Measurements from ENCODE around the gene FAM241B.

FAM241B gene

DNA sequence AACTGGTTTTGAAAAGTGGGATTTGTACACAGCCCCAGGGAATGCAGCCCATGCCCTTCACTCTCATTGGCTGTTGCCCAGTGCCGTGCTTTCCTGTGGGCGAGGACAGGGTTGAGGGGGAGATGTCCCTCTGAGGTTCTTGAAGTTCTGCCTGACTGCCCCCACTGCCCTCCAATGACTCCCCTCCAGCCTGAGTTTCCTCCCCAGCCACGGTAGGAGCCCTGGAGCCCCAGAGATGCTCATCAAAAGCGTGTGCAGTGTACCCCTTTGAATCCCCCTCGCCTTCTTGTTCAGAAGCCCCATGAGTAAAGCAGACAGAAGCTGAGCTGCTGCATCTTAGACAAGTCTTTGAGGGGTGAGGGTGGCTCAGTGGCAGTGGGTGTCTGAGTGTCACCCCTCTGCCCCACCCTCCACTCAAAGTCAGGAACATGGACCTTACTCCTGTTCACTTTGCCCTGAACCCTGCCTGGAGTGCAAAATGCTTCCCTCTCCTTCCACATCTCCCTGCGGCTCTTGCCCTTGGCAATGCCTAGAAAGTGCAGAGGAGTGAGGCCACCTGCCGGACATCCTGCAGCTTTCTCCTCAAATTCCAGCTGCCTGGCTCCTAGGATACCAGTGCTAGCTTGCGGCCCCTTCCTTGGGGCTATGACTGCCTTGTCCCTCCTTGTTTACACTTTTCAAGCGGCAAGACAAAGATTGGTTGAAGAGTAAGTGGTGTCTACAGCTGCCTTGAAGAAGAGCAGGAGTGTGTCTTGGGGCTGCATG, 19.9 kb downstream of the FAM241B start:
- DNase-seq = no peak

DNA sequence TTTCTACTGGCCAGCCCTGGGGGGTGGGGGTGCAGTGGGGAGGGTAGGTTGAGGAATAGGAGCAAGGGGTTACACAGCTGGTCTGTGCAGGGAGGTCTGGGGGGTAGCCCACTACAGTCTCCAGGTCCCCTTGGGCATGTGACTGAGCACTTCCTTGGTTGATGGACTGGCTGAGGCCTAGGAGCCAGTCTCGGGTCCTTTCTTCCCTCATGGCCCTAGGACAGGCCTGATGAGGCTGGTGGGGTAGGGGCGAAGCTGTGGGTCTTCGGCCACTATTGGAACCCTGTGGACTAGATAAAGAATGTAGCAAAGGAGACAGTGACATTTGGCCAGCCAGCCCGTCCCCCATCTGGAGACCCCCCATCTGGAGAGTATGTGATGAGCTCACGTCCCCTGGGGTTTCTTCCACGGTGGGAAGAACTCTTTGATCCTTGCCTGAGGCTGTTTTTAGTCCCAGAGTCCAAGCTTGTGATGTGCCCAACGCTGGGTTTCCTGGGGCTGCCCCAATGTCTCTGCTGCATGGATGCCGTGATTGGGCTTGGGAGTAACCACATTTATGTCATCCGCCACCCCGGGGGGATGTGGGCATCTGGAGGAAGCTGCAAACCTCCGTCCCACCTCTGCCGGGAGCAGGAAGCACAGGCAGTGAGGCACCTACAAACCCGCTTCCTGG, 20.7 kb downstream of the FAM241B start:
- no peak for DNase-seq

DNA sequence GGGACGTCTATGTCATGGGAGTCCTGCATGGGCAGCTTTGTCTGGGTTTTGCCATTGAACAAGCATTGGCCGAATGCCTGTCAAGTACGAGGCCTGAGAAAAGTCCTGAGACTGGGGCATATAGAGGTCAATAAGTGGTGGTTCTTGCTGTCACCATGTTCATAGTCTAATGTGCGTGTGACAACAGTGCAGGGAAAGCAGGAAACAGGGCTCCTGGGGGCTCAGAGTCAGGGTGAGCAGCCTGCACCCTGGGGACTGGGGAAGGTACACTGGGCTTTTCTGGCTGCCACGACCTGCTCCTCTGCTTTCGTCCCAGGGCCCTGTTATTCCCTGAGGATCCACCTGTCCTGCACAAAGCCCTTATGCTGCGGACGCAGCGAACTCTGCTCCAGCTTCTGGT, 21.3 kb downstream of the FAM241B start:
- no peak for DNase-seq

GRCh38 chr10:69652111-69652856, 22.2 kb downstream of the FAM241B start:
- no peak for DNase-seq

GRCh38 chr10:69652857-69653199, 22.8 kb downstream of the FAM241B start:
- DNase-seq = no peak

- DNase-seq = no peak
These were observed 23.5 kb downstream of the FAM241B start for GRCh38 chr10:69653561-69653960.

DNA sequence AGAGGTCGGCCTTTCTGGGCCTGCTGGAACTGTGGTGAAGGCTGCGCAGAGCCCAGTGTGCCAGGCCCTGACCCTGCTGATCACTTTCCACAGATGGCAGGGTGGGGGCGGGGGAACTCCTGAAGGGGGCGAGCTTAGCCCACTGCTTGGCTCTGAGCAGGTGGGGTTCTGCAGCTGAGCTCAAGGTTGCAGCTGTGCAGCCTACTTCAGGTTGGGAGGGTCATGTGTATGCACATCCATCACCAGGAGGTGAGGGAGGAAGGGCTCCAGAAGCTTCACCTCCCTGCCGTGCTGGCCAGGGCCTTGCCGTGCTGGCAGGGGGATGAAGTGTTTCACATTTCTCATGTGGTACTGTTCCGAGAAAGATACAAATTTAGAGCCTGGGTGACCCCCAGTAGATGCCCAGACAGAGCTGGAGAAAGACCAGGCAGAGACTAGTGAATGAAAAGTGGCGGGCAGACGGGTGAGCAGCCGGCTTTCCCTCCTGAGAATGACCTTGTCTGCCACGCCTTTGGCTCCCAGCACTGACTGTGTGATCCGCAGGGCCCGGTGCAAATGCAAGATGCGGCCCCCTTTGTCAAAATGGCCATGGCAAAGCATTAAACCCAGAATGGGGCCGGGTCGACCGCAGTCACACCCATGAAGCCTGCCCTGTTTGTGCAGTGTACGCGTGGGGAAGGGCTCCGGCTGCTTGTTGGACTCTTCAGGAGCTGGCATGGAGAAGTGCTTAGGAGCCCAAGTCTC, 25.2 kb downstream of the FAM241B start:
- no peak for DNase-seq

DNA sequence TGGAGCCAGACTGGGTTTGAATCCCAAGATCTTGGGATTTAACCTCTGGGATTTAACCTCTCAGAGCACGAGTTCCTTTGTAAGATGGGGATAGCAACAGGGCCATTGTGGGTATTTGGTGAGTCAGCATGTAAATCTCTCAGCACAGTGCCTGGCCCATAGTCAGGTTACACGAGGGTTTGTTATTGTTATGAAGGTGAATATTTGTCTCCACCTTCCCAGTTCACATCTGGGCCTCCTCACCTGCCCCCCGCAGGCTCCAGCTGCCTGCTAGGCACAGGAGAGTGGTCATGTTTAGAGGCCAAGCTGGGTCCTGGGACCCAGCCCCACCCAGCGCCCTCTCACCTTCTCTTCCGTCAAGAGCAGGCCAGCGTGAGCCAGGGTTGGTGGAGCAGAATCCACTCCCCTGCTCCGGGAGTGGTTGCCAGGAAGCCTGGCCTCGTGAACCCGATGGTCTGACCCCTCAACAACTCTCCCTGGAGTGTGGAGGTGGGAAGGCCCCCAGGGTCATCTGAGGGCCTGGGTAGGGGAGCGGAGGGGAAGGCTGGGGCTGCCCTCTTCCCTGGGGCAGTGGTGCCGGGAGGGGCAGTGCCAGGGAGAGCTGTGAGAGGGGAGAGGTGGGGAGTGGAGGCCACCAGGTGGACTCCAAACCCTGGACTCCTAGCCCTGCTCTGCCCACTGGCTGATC, 26.0 kb downstream of the FAM241B start:
- DNase-seq = no peak

DNA sequence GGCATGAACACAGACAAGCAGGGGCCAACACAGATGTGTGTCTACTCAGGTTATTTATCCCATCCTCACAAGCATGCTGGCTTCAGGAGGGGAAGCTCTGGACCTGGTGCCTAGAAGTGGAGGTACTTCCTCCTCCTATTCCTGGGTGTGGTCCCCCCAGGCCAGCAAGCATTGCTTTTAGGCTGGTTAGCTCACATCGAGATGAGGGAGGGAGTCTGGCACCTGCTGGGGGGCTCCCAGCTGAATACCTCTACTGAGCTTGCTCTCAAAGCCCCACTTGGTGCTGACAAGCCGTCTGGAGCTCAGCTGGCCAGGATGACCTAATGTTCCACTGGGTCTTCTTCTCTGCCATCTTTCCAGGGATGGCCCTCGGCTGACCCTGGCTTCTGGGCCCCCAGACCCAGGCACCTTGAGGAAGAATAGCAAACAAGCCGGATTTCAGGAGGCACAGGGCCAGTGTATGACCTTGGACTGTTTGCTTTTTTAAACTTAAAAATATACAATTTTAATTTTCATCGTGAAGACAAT, 26.8 kb downstream of the FAM241B start:
- no peak for DNase-seq

- DNase-seq = no peak
These were observed 27.4 kb downstream of the FAM241B start for GRCh38 chr10:69657430-69657829.

DNA sequence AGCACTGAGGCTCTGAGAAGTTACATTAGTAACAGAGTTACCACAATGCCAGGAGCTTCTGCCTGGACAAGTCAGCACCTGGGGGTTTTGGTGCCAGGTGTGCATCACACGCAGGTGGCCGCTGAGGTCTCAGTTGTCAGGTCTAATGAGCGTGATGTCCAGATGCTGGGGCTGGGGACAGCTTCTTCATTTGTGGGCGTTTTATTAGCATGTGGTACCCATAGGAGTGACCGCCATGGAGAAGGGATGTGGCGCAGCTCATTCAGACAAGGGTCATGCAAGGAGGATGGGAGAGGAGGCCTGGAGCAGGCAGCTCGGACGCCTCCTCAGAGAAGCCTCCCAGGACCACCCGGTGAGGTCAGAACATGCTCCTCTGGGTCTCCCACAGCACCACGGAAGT, 27.8 kb downstream of the FAM241B start:
- DNase-seq = no peak

GRCh38 chr10:69659241-69660038, 29.4 kb downstream of the FAM241B start:
- DNase-seq = no peak

- no peak for DNase-seq
These were observed 30.2 kb downstream of the FAM241B start for GRCh38 chr10:69660296-69660695.

GRCh38 chr10:69661414-69662172, 31.5 kb downstream of the FAM241B start:
- no peak for DNase-seq

- no peak for DNase-seq
These were observed 32.3 kb downstream of the FAM241B start for GRCh38 chr10:69662173-69662877.

- no peak for DNase-seq
These were observed 32.9 kb downstream of the FAM241B start for GRCh38 chr10:69662901-69663300.

DNA sequence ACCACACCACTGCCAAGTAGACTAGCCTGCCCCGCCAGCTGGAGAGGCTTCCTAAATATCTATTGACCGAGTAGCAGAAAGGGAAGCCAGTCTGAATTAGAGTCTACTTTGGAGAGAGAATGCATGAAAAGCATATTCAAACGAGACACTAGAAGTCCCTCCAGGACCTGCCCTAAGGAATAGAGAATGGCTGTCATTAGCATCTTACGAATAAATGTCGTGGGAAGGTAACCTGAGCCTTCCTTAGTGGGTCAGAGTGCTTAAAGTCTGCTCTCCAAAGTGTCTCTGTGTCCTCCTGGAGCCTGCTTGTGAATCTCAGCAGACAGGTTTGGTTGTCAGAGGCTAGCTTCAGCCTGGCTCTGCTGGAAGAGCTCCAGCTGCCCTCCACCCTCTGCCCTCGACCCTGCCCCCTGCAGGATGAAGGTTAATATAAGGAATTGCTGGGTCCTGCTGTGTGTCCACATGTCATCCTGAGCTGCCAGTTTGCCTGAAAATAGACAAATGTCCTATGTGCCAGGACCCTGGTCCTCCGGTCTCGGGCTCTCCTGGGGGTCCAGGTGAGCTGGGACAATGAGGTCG, 33.4 kb downstream of the FAM241B start:
- DNase-seq = no peak

GRCh38 chr10:69665474-69666320, 35.6 kb downstream of the FAM241B start:
- DNase-seq = no peak

DNA sequence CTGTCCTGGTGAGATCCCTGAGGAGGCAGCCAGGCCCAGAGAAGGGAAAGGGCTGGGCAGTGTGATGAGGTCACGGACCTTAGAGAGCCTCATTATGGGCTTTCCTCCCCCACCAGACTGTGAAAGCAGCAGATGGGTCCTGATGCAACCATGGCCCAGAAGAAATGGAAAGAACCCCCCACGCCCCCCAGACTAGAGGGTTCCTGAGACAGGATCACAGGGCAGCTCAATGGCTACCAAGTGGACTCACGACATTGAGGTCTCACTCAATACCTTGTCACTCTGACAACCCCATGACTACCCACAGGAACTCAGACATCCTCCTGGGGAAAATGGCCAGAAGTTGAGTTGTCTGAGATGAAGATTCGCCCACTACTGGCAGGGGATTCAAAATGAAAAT, 36.7 kb downstream of the FAM241B start:
- DNase-seq = no peak
